ENCODE data around the gene AHRR.

Gene AHRR

DNA sequence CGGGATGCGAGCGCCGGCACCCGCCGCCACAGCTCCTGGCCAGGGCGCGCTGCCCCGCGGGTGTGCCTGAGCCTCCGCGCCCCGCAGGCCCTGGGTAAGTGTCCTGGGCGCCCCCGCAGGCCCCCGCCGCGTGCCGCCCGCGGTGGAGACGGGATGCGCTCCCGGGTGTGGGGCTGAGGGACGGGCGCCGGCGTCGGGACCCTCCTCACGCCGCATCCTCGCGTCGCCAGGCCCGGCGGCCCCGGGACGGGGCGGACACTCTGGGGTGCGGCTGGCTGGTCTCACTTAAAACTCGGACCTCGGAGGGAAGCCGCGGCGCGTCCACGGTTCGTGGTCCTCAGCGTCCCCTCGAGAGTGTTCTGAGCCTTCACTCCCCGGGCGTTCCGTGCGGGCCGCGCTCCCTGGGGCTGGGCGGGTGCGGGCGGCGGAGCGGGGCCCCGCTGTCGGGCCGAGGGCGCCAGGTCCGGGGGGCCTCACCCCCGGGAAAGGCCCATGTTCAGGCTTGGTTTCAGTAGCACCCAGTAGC lies 275 bp downstream of the AHRR start:
- peak; percentile 20 for DNase-seq

DNA sequence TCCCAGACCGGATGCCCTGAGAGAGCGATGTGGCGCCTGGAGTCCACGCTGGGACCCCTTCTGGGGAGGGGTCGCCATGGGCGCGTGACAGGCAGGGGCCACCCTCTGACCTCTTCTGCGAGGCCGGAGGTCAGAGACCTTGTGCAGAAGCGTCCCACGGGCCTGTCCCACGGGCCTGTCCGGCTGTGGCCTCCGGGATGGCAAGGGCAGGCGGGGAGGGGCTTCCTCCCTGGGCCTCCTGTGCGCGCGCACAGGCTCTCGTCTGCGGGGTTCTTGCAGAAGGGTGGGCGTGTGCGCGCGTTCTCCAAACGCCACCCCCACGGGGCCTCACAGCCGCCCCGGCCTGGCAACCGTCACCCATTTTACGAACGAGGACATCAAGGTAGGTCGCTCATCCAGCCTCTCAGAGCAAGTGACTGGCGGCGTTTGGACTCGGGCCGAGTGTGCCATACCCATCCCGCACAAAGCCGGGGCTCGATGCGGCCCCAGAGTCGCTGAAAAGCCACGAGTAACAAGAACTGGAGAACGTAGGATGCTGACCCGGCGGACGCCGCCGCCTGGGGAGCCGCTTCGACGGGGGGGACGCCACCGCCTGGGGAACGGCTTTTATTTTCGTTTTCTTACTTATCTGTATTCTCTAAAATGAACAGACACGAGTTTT lies 897 bp downstream of the AHRR start:
- DNase-seq: peak; percentile 61

DNA sequence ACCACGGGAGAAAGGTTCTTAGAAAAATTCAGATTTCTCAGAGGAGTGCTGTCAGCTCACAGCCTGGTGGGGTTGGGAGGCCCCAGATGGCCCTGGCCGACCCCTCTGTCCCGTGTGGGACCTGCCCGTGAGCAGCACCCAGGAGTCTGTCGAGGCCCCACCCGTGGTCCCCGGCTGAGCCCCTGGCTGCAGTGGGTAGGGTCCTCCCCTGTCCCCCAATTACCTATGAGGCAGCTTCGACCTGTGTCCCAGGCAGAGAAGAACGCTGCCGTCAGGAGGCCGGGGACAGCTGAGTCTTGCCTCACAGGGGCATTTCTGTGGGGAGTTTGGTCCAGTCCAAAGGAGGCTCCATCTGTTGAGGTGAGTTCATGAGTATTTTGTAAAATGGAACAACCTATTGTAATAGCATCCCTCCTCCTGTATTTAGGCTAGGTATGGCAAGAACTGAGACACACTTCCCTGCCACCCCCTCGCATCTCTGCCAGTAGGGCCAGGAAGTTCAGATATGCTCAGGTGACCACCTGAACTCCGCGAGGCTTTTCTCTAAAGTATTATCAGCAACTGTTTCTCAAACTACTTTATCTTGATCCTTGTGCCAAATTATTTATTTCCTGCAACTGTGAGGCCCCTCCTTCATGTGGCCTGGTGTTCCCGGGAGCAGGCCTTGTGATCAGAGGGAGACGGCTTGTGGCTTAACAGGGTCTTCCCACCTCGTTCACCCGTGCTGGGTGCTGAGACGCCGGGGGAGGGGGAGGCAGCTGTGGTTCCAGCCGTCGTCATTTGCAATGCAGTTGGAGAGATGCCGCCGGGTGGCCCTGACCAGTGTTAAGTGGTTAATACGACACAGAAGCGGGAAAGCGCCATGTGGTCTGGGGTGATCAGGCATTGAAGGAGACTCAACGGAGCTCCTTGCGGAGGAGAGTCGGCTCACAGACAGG lies 1.7 kb downstream of the AHRR start:
- DNase-seq: peak; percentile 67

DNA sequence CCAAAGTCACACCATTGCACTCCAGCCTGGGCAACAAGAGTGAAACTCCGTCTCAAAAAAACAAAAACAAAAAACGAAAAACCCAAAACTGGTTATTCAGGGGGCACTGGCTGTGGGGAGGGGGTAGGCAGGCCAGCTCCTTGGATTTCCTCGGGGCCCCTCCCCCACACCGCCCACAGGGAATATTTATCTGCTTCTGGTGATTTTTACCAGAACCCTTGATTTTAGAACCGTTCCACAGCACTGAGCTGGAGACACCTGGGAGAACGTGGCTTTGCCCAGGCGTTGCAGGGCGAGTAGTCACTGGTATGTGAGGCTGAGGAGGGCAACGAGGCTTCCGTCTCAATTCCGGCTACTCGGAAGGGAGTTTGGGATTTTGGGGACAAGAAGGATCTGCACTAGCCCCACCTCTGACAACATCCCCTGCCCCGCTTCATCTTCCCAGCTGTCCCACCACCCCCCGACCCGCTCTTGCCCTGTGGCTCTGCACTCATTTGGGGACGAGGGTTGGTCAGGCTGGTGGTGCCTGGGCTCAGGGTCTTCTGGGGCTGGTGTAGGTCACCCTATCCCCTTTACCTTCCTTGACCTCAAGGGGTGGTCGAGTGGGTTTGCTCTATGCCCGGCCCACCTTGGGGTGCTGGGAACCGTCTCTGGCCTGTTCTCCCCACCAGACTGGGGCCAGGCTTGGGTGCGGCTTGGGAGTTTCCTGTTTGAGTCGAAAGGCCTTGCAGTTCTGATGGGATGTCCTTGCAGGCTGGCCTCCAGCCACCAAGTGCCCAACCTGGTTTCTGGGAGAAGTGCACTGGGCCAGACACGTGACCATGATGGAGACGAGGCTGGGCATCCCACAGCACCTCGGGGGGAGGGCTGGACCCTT lies 3.5 kb downstream of the AHRR start:
- DNase-seq: no peak

DNA sequence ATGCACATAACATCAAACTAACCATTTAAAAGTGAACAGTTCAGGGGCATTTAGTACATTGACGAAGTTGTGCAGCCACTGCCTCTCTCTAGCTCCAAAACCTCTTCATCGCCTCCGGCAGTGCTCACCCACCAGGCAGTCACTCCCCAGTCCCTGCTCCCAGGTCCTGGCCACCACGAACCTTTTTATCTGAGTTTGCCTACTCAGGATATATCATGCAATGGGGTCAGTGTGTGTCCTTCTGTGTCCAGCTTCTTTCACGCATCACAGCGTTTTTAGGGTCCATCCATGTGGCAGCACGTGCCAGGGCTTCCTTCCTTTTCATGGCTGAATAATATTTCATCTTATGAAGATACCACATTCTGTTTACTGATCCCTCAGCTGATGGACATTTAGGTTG lies 4.6 kb downstream of the AHRR start:
- no peak for DNase-seq

DNA sequence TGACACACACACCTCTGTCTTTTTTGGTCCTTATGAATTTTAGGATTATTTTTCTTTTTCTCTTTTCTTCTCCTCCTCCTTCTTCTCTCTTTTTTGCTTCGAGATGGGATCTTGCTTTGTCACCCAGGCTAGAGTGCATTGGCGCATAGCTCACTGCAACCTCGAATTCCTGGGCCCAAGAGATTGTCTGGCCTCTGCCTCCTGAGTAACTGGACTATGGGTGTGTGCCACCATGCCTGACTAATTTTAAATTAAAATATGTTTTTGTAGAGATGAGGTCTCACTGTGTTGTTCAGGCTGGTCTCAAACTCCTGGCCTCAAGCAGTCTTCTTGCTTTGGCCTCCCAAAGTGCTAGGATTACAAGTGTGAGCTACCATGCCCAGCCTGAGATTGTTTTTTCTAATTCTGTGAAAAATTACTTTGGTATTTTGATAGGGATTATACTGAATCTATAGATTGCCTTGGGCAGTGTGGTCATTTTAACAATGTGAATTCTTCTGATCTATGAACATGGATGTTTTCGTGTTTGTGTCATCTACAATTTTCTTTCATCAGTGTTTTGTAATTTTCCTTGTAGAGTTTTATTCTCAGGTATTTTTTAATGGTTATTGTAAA lies 7.7 kb downstream of the AHRR start:
- DNase-seq: peak; percentile 33

DNA sequence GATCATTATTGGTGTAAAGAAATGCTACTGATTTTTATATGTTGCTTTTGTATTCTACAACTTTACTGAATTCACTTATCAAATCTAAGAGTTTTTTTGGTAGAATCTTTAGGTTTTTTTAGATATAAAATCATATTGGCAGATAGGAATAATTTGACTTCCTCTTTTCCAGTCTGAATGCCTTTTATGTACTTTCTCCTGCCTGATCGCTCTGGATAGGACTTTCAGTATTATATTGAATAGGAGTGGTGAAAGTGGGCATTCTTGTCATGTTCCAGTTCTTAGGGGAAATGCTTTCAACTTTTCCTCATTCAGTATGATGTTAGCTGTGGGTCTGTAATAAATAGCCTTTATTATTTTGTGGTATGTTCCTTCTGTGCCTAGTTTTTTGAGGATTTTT lies 8.3 kb downstream of the AHRR start:
- DNase-seq: no peak

DNA sequence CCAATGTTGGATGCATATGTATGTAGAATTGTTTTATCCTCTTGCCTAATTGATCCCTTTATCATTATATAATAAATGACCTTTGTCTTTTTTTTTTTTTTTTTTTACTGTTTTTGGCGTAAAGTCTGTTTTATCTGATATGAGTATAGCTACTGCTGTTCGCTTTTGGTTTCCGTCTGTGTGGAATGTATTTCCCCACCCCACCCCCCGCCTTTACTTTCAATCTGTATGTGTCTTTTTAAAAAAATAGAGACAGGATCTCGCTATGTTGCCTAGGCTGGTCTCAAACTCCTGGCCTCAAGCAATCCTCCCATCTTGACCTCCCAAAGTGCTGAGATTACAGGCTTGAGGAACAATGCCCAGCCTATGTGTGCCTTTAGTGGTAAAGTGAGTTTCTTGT lies 11.3 kb downstream of the AHRR start:
- DNase-seq: peak; percentile 49

DNA sequence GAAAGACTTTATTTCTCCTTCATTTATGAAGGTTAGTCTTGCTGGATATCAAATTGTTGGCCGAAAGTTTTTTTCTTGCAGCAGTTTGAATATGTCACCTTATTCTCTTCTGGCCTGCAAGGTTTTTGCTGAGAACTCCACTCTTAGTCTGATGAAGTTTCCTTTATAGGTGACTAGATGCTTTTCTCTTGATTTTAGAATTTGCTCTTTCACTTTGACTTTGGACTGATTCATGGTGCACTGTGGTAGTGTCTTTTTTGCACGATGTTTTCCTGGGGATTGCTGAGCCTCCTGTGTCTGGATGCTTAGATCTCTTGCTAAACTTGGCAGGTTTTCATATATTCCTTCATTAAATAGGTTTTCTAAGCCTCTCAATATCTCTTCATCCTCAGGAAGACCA lies 12.4 kb downstream of the AHRR start:
- no peak for DNase-seq

DNA sequence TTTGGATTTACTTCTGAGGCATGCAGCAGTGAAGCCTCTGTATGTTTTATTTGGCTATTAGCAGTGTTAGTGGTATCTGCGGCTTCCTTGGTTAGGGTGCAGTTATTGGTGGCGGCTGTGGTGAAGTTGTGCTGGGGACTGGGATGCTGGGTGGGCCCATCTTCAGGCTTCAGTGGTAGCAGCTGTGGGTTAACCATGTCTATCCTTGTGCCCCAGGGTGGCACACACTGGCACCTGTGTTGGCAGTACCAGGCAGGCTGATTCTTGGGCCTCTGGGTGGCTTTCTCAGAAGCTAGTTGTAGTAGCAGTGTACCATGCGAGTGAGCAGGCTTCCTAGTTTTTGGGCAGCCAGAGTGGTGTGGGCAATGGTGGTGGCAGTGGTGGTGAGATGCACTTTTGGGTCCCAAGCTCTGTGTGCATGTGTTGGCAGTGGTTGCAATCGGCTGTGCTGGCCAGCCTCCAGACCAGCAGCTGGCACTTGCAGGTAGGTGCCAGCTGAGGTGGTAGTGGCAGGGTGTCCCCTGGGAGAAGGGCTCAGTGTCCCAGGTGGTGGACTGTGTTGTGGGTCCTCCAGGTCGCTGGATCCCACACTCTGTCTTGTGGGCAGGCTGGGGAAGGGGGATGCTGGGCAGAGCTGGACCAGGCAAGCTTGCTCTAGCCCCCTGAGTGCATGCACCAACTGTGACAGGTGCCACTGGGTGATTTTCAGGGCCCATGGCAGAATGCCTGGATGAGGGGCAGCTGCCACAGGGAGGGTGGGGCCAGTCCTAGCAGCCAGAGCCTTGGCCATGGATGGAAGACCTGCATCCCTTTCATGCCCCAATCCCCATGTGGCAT lies 13.6 kb downstream of the AHRR start:
- DNase-seq: no peak

DNA sequence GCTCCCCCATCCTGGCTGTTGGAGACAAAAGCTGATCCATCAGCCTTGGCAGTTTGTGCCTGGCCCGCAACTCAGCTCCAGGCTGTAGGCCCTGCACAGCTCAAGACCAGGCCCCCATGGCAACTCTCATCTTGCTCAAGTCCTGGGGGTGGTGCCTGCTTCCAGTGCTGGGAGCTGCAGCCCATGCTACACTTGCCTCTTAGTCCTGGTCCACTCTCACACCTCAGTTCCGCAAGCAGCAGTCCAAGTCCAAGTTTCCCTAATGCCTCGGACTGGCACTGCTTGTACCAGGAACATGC lies 14.2 kb downstream of the AHRR start:
- DNase-seq: no peak

DNA sequence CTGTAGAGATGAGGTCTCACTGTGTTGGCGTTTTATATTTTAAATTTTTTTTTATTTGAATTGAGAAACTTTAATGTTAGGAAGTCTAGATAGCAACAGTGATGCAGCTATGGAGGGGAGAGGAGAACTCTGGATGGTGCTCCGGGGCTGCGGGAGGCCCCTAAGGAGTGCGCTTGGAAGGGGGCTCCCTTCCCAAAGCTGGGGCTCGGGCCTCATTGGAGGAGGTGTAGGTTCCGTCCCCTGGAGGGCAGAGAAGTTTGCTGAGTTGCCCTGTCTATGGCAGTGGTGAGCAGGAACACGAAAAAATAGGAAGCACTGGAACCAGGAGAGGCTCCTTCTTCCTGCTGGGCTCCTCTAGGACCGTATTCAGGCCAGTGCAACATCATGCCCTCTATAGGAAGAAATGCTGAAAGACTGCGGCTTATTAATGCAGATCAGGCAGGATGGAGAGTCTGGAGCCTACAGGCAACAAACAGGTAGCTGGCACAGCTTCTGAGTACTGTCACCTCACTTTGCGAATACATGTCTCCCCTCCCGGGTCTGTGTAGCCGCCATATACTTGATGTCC lies 16.1 kb downstream of the AHRR start:
- no peak for DNase-seq

DNA sequence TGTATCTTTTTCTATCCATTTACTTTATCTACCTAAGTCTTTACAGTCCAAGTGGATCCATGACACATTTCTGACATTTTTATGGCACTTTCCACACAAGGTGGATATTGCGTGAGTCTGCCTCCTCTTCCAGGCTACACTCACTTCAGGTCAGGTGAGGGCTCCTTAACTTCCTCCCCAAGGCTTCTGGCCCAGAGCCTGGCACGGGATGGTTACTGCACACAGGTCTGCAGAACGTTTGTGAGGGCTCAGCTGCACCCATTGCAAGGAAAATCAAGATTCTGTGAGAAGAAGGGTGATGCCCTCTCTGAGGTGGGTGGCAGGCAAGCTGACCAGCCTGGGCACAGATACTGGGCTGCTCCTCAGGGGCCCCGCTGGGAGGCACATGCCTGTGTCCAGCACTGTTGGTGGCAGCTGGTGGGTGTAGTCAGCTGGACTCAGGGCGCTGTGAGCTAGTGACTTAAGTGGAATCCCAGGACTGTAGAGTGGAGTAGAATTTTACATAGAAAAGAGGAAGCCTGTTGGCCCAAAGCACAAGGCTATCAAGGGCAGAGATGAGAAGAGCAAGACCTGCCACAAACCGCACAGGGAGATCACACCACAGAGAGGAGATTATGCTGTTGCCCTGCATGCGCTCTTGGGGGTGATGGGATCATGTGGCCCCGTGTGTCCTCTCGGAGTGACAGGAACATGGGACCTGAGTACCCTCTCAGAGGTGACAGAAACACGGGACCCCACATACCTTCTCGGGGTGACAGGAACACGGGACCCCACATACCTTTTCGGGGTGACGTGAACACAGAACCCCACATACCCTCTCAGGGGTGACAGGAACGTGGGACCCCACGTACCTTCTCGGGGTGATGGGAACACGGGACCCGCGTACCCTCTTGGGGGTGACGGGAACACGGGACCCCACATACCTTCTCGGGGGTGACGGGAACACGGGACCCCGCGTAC lies 21.3 kb downstream of the AHRR start:
- DNase-seq: peak; percentile 81

DNA sequence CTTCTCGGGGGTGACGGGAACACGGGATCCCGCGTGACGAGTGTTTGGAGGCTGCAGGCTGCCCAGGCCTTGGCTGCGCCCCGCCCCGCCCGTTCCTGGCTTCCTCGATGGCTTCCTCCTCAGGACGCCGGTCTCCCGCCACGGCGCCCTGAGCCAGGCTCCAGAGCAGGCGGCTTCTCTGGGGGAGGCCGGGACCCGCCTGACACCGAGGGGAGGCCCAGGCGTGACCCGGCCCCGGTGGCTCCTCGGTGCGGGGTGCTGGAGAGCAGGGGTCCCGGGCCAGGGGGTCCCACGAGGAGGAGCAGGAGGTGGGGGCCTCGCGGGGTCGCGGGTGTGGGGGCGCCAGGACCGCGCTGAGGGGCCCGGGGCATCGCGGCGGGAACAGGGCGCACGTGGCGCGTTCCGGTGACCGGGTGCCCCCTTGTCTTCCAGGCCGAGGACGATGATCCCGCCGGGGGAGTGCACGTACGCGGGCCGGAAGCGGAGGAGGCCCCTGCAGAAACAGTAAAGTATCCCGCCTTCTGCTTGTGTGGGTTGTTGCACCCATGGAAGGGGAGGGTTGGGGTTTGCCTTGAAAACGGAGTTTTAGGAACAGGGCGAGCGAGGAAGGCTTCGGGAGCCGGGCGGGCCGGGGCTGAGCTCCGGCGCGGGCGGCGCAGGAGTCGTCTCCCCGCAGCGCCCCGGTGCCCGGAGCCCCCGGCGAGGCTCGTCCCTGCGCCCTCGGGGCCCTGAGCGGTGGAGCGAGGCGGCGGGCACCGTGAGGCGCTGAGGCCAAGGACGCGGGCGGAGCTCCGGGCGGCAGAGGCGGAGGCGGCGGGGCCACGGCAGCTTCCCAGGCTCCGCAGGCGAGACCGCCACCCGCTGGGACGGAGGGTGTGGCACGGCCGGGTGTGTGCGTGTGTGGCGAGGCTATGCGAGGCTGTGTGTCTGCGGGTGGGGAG lies 22.2 kb downstream of the AHRR start:
- peak; percentile 90 for DNase-seq

DNA sequence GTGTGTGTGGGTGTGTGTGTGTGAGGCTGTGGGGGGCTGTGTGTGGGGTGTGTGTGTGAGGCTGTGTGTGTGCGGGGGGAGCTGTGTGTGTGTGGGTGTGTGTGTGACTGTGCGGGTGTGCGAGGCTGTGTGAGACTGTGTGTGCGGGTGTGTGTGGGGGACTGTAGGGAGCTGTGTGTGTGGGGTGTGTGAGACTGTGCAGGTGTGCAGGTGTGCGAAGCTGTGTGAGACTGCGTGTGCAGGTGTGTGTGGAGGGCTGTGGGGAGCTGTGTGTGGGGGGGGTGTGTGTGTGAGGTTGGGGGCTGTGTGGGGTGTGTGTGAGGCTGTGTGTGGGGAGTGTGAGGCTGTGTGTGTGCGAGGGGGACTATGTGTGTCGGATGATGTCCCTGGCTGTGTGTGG lies 23.2 kb downstream of the AHRR start:
- no peak for DNase-seq

DNA sequence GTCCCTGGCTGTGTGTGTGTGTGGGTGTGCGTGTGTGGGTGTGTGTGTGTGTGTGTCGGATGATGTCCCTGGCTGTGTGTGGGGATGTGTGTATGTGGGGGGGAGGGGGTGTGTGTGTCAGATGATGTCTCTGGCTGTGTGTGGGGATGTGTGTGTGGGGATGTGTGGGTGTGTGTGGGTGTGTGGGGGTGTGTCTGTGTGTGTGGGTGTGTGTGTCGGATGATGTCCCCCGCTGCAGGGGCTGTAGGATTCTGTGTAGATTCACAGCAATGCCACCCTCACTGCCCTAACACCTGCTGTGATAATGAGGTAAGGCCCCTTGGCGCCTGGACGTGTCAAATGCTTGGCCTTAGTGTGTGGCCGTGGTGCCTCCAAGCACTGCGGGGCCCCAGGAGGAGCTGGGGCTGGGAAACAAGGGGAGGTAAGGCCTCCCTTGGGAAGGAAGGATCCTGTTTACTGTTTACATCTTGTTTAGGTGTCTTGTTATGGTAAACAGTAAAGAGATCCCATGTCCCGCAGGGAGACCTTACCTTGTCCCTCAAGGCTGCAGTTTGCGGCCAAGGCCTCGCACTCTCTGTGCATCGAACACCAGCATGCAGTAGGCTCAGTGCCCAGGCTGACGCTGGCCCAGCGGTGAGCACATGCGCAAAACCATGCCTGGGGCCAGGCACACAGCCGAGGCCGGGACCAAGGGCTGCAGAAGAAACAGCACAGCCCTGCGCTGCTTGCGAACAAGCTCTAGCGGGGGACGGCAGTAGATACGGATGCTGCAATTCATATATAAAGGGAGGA lies 24.1 kb downstream of the AHRR start:
- DNase-seq: no peak

DNA sequence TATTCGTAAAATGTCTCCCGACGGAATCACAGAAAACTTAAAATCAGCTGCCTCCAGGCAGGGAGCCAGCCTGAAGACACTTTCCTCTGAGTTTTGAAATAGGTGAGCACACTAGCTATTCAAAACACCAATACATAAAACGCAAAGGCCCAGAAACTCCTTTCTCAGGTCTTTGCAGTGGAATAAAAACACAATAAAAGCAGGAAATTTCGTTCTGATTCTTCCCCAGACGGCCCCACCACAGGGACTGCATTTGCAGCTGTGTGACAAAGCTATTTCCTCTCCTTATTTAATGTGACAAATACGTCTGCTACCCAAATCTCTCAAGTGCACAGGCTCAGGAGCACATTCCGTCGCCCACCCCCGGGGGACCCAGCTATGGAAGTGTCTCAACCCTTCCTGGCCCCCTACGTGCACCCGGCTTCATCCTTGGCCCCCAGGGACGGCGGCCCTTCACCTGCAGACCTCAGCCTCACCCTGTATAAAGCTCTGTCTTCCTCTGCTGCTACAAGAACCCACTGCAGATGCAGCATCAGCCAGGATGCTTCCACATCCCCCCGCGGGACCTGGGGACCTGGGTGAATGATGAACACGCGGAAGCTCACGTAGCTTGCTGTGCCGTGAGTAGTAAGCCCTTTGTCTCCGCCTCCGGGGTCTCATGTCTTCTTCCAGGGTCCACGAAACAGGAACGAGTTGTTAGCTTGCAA lies 24.9 kb downstream of the AHRR start:
- no peak for DNase-seq
